Calu3 (cell line): ENCODE data around the gene WTAP. TPM values are rescaled to one million over a fixed set of nuclear protein-coding genes. Genes with fewer than 3 reads are reported as not detected.

ENCODE experiments used
- BruUV-seq: library from RNA; stranded (reverse); fragments of 400-500 nt; replicated peaks from 2 replicates; lab custom pipeline; 2021; lab: Mats Ljungman, UMichigan
- CTCF ChIA-PET: fragments of 300-600 bp; sonication (Branson Sonifier 250); formaldehyde crosslinking; loops from one replicate; lab custom pipeline; 2022; ENCODE audit warnings: antibody characterized with exemption; lab: Charles Lee
- DNase-seq: peaks from one replicate; pipeline ENCODE4 v3.0.0; 2022
- H3K27ac Mint-ChIP-seq: one replicate; pipeline ENCODE4 v1.8.0; 2022; ENCODE audit warnings: mixed read lengths; ENCODE audit not compliant: unreplicated experiment
- H3K27me3 Mint-ChIP-seq: one replicate; pipeline ENCODE4 v1.8.0; 2022; ENCODE audit warnings: mixed read lengths; ENCODE audit not compliant: unreplicated experiment
- H3K36me3 Mint-ChIP-seq: one replicate; pipeline ENCODE4 v1.8.0; 2022; ENCODE audit warnings: mild to moderate bottlenecking, moderate library complexity, mixed read lengths; ENCODE audit not compliant: insufficient read depth, unreplicated experiment
- H3K4me1 Mint-ChIP-seq: one replicate; pipeline ENCODE4 v1.8.0; 2022; ENCODE audit warnings: mild to moderate bottlenecking, low read depth, mixed read lengths; ENCODE audit not compliant: unreplicated experiment
- H3K4me3 Mint-ChIP-seq: one replicate; pipeline ENCODE4 v1.8.0; 2022; ENCODE audit warnings: mild to moderate bottlenecking, low read depth, moderate library complexity, mixed read lengths; ENCODE audit not compliant: unreplicated experiment
- H3K9me3 Mint-ChIP-seq: one replicate; pipeline ENCODE4 v1.8.0; 2022; ENCODE audit warnings: low read depth, mixed read lengths; ENCODE audit not compliant: unreplicated experiment
- intact Hi-C: fragments of 100-400 bp; cut with micrococcal nuclease; formaldehyde crosslinking; loops from one replicate; pipeline ENCODE4 v1.10.0; 2022; ENCODE audit not compliant: unreplicated experiment
- total RNA-seq: library from RNA; stranded (reverse); gene quantifications from 2 replicates; pipeline ENCODE4 v1.2.3, GENCODE V29; 2022
- TF ChIP-seq, protein P1 (sequence below): fragments of 200-600 bp; IDR thresholded peaks from one replicate; pipeline ENCODE4 v1.8.0; 2022; ENCODE audit warnings: antibody characterized with exemption; ENCODE audit not compliant: unreplicated experiment

Gene WTAP
- total RNA-seq, 1 experiment from 2014 or later: 103 TPM

DNA sequence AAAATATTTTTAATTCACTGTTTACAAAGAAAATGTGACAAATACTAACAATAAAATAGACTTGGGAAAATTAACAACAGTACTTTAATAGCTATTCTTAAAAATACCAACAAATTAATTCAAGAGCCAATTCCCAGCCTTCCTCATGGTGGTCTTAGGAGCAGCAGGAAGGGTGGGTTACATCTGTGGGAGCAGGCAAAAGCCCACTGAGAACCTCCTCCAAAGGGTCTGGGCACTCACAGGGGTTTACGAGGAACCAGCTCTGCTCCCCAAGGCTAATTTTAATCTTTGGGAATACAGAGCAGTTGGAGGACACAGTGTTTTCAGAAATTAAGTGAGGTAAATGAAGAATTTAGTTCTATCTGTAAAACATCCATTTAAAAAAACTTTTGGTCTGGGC lies 44.5 kb upstream of the WTAP start:
- Mint-ChIP-seq H3K27me3 (no peaks in the 10 kb centered on the region), H3K9me3 (no peaks in the 10 kb centered on the region), H3K4me3 (no peak overlapping the region), H3K4me1 (peaks cover 8% of the 10 kb centered on the region), H3K27ac (no peak overlapping the region), H3K36me3 (peaks cover 49% of the 10 kb centered on the region)
- CTCF ChIA-PET: no interaction called here
- TF ChIP-seq, protein P1, sequence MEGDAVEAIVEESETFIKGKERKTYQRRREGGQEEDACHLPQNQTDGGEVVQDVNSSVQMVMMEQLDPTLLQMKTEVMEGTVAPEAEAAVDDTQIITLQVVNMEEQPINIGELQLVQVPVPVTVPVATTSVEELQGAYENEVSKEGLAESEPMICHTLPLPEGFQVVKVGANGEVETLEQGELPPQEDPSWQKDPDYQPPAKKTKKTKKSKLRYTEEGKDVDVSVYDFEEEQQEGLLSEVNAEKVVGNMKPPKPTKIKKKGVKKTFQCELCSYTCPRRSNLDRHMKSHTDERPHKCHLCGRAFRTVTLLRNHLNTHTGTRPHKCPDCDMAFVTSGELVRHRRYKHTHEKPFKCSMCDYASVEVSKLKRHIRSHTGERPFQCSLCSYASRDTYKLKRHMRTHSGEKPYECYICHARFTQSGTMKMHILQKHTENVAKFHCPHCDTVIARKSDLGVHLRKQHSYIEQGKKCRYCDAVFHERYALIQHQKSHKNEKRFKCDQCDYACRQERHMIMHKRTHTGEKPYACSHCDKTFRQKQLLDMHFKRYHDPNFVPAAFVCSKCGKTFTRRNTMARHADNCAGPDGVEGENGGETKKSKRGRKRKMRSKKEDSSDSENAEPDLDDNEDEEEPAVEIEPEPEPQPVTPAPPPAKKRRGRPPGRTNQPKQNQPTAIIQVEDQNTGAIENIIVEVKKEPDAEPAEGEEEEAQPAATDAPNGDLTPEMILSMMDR: no peak
- BruUV-seq: no TSS peak
- DNase-seq: no peak
- intact Hi-C loops: no loop called here

DNA sequence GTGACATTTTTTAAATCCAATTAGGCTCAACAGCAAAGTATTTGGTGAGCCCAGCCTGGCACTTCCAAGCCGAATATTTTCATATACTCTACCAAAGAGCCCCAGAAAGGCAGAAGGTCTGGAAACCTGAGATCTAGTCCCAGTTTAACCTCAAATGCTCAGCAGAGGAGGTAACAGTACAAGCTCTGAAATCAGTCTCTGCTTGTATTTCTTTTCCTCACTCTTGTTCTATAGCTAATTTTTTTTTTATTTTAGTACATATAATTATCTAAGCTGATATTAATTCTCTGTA lies 43.3 kb upstream of the WTAP start:
- Mint-ChIP-seq H3K27me3 (no peaks in the 10 kb centered on the region), H3K4me3 (no peak overlapping the region), H3K36me3 (peaks cover 58% of the 10 kb centered on the region), H3K27ac (no peak overlapping the region), H3K9me3 (no peaks in the 10 kb centered on the region), H3K4me1 (peaks cover 17% of the 10 kb centered on the region)
- no peak for DNase-seq
- intact Hi-C loops: no loop called here
- TF ChIP-seq, protein P1: no peak
- CTCF ChIA-PET: no interaction called here
- BruUV-seq: no TSS peak

DNA sequence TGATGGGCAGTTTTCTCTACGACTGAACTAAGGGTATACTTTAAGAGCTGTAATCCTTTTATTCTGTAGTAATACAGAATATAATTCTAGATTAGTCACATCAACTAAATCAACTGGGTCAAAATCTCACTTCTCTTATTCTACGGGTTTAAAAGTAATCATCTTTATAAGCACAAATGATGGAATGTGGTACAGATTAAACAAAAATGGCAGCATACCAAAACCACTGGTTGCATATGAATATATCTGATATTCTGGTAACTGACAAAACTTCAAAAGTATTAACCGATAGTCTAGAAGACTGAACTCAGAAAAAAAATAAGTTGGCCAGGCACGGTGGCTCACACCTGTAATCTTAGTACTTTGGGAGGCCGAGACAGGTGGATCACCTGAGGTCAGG lies 41.3 kb upstream of the WTAP start:
- peaks cover 65% of the 10 kb centered on the region for H3K36me3 Mint-ChIP-seq
- no peak for DNase-seq
- intact Hi-C loops: no loop called here
- CTCF ChIA-PET: no interaction called here
- BruUV-seq: no TSS peak
- H3K9me3 Mint-ChIP-seq: no peaks in the 10 kb centered on the region
- H3K4me1 Mint-ChIP-seq: peaks cover 12% of the 10 kb centered on the region
- no peak overlapping the region for H3K27ac Mint-ChIP-seq
- no peak overlapping the region for H3K4me3 Mint-ChIP-seq
- no peaks in the 10 kb centered on the region for H3K27me3 Mint-ChIP-seq
- TF ChIP-seq, protein P1: no peak

DNA sequence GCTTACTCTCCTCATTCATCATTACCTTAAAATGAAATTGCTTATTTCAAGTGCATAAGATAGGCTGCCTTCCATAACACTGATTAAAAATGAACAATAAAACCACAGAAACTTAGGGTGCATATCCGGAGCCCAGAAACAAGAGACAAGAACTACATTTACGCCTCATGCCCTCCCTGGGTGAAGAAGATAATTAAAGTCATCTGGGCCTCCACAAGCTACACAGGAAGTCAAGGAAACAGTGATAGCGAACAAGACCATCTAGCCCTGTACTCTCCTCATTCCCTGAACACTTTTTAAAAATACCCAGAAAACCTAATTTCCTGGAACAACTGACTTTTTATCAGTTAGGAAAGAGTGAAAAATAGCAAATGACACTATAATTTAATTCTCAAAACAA lies 40.6 kb upstream of the WTAP start:
- H3K27ac Mint-ChIP-seq: no peak overlapping the region
- CTCF ChIA-PET: no interaction called here
- intact Hi-C loops: no loop called here
- DNase-seq: no peak
- TF ChIP-seq, protein P1: no peak
- peaks cover 17% of the 10 kb centered on the region for H3K4me1 Mint-ChIP-seq
- peaks cover 71% of the 10 kb centered on the region for H3K36me3 Mint-ChIP-seq
- no peak overlapping the region for H3K4me3 Mint-ChIP-seq
- no peaks in the 10 kb centered on the region for H3K27me3 Mint-ChIP-seq
- H3K9me3 Mint-ChIP-seq: no peaks in the 10 kb centered on the region
- BruUV-seq: no TSS peak

DNA sequence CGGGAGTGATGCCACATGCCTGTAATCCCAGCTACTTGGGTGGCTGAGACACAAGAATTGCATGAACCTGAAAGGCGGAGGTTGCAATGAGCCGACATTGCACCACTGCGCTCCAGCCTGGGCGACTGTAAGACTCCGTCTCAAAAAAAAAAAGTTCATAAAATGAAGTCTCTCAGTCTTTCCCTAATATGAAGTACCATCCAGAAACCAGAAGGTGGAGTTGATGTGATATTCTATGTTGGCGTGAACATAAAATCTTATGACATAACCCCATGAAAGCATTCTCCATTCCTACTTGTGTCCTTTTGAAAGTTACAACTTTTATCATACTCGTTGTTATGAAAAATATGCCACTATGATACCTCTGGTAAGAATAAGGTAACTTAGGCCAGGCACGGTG lies 40.0 kb upstream of the WTAP start:
- CTCF ChIA-PET: no interaction called here
- intact Hi-C loops: no loop called here
- Mint-ChIP-seq H3K36me3 (peaks cover 75% of the 10 kb centered on the region), H3K9me3 (no peaks in the 10 kb centered on the region), H3K27me3 (no peaks in the 10 kb centered on the region), H3K27ac (no peak overlapping the region), H3K4me1 (peaks cover 17% of the 10 kb centered on the region), H3K4me3 (no peak overlapping the region)
- BruUV-seq: no TSS peak
- no peak for DNase-seq
- TF ChIP-seq, protein P1: no peak
